Heart right ventricle (tissue), 16 donors: ENCODE data around the gene LDLRAD4. TPM values are rescaled to one million over a fixed set of nuclear protein-coding genes. Genes with fewer than 3 reads are reported as not detected.

Experiments
- ATAC-seq, 8 donors: fragments of 200-7000 bp; cut with Tn5 transposase; one replicate each; pipeline ENCODE4 v1.9.1; 2020; ENCODE audit warnings: mild to moderate bottlenecking in 8 of 8, moderate library complexity in 8 of 8, moderate number of reproducible peaks in 1 of 8
- DNase-seq, 2 donors: peaks; one replicate each; pipeline ENCODE4 v3.0.0-alpha.2; 2020
- H3K27ac ChIP-seq, 10 donors: fragments of 200-600 bp; sonication (generic) in 2 of 10; one replicate each; pipeline versions ENCODE4 v1.5.0 to v1.8.0; 2020 to 2022; ENCODE audit warnings: mild to moderate bottlenecking in 3 of 10
- H3K27me3 ChIP-seq, 7 donors: fragments of 200-600 bp; one replicate each; pipeline ENCODE4 v1.8.0; 2021 to 2022; ENCODE audit warnings: mild to moderate bottlenecking in 2 of 7
- H3K36me3 ChIP-seq, 9 donors: fragments of 200-600 bp; sonication (generic) in 1 of 9; one replicate each; pipeline versions ENCODE4 v1.5.0 to v1.8.0; 2020 to 2022; ENCODE audit warnings: mild to moderate bottlenecking in 2 of 9
- H3K4me1 ChIP-seq, 9 donors: fragments of 200-600 bp; sonication (generic) in 1 of 9; one replicate each; pipeline versions ENCODE4 v1.5.0 to v1.8.0; 2020 to 2022; ENCODE audit warnings: mild to moderate bottlenecking in 4 of 9
- H3K4me3 ChIP-seq, 10 donors: fragments of 200-600 bp; sonication (generic) in 2 of 10; one replicate each; pipeline versions ENCODE4 v1.5.0 to v1.8.0; 2020 to 2022; ENCODE audit warnings: mild to moderate bottlenecking in 7 of 10, moderate library complexity in 2 of 10
- H3K9me3 ChIP-seq, 11 donors: fragments of 200-600 bp in 10 of 11; sonication (generic) in 2 of 11; one replicate each; pipeline versions ENCODE4 v1.5.0 to v1.8.0; 2013 to 2022; ENCODE audit warnings: mild to moderate bottlenecking in 2 of 11, control low read depth in 1 of 11, moderate library complexity in 1 of 11
- CTCF ChIP-seq, 9 donors: fragments of 200-600 bp; sonication (generic) in 2 of 9; IDR thresholded peaks; one replicate each; pipeline versions ENCODE4 v1.5.0 to v1.8.0; 2021 to 2022; ENCODE audit warnings: antibody characterized with exemption in 9 of 9, mild to moderate bottlenecking in 5 of 9, moderate library complexity in 1 of 9
- WGBS, 2 donors: extraction: QIAGEN DNeasy Blood & Tissue Kit; methylation state at CpG; one replicate each; pipeline ENCODE4 v1.1.7; 2013; ENCODE audit warnings: inconsistent platforms in 1 of 2; 5-methylcytosine and 5-hydroxymethylcytosine counted together
- intact Hi-C, 10 donors: fragments of 100-400 bp; cut with DNase I; formaldehyde crosslinking; loops; one replicate each; pipeline versions ENCODE4 v1.11.1 to v1.14.2; 2022
- polyA plus RNA-seq, 2 donors: library from polyadenylated mRNA; stranded (reverse); fragments of 200-250 nt; gene quantifications; one replicate each; pipeline ENCODE4 v1.2.3, GENCODE V29; 2013
- total RNA-seq, 10 donors: library from RNA; stranded (reverse); fragmentation: NEBNext Ultra II Directional in 3 of 10; extraction: Animal tissue kit (Norgen Biotek cat#: 25700) in 3 of 10; gene quantifications; one replicate each; pipeline versions ENCODE4 v1.2.1 to v1.2.4, GENCODE V29; 2021 to 2023
- donor health status: Arrhythmogenic right ventricular cardiomyopathy.
- donor health status: ischemic (EF 13 %, LVEDD 7.1; RV severe dilation, severe dysfunction).
- donor health status: healthy with polysubstance abuse.
- donor health status: DM: no; HTN: yes; CAD: no.
- donor health status: DM: no; HTN: no; CAD: no.
- donor health status: ischemic (EF 25% LVEDD 6.9; RV normal size, moderate dysfunction).
- donor health status: ischemic (EF 25% LVEDD 5.7; RV mildly dilated, moderate dysfunction).
- donor health status: healthy.
- donor health status: DM: yes; HTN: yes; CAD: no.
- donor health status: Ischemic cardiomyopathy.
- donor health status: ischemic (EF 35%, LVEDD 5.7; RV mildly dilated, moderate dysfunction).
- donor health status: nonischemic (EF 11% LVEDD 7.7; RV severe dilation, severe dysfunction).
- donor health status: DM: yes; HTN: yes; CAD: no.
- donor health status: PGD.
- donor health status: ischemic (EF 29% LVEDD 5.4; RV normal size, mild dysfunction).
- donor health status: nonischemic (EF 23%, LVEDD 6.1; RV moderate dilation, normal function).

The LDLRAD4 gene
- total and polyA plus RNA-seq, 12 donors, result 5.4 to 74.6 (median 34.6) TPM

DNA sequence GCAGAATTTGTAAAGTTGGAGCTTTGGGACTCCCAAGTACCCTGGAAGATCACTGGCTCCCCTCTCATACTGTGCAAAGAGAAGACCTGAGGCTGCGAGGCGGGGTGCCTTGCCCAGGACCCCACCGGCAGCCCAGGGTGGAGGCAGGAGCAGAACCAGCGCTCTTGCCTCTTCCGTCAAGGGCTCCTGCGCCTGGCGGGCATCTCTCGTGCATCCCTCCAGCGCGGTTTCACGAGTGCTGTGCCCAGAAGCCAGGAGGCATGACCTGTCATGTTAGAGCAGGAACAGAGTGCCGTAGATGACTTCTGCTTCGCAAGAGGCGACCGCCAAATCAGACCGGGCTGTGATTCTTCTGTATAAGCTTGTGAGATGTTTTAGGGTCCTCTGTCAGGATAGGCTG is 77.3 kb downstream of the LDLRAD4 start:
- DNase-seq (no peak), ATAC-seq (peak in 1 of 8 donors; percentile 6)
- WGBS, 2 donors, result 91 to 96% methylated on average over 16 of the region's 16 CpGs
- no peak for TF ChIP-seq CTCF (IDR thresholded peaks at IDR 0.05)
- Histone ChIP-seq H3K4me3 (no peak overlapping the region), H3K9me3 (no peaks in the 10 kb centered on the region), H3K27me3 (no peaks in the 10 kb centered on the region), H3K27ac (no peak overlapping the region), H3K4me1 (peaks cover 0 to 32% (median 16%) of the 10 kb centered on the region in 9 donors), H3K36me3 (no peaks in the 10 kb centered on the region)
- intact Hi-C loops, result no loop called here

DNA sequence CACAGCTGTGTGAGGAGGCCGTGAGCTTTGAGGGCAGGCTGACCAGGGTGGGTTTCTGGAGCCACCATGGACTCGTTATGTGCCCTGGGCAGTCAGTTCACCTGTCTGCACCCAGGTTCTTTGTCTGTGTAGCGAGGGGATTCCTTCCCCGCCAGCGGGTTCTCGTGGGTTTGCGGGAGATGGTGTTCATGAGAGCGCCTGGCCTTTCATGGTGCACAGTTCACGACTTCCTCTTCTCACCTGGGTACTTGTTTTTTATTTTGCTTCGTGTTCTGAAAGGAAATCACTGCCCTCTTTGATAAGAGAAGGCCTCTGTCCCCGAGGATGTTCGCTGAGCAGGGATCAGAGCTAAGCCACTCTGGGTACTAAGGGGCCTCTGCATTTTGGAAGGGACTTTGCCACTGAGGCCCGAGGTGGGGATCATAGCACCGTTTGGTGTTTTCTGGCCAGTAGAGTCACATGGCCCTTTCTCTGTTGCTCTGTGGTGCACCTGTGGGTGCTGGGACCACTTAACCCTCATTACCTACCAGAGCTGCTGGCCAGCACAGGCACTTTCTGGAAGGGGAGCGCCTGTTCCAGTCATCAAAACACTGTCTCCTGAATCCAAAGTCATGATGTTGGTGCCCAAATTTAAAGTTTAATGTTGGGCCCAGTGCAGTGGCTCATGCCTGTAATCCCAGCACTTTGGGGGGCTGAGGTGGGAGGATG is 78.5 kb downstream of the LDLRAD4 start:
- TF ChIP-seq CTCF (IDR thresholded peaks at IDR 0.05), result no peak
- Histone ChIP-seq H3K4me1 (peaks cover 7 to 40% (median 25%) of the 10 kb centered on the region in 9 donors), H3K4me3 (no peak overlapping the region), H3K27me3 (no peaks in the 10 kb centered on the region), H3K36me3 (no peaks in the 10 kb centered on the region), H3K9me3 (no peaks in the 10 kb centered on the region), H3K27ac (no peak overlapping the region)
- 88 to 89% methylated on average over 15 of the region's 15 CpGs for WGBS, 2 donors
- ATAC-seq (no peak), DNase-seq (no peak)
- intact Hi-C loops, result no loop called here

DNA sequence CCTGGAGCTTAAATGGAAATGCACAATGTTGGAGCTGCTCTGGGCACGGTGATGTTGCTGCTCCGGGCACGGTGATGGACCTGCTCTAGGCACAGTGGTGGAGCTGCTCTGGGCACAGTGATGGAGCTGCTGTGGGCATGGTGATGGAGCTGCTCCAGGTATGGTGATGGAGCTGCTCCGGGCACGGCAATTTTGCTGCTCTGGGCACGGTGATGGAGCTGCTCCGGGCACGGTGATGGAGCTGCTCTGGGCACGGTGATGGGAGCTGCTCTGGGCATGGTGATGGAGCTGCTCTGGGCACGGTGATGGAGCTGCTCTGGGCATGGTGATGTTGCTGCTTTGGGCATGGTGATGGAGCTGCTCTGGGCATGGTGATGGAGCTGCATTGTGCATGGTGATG is 79.7 kb downstream of the LDLRAD4 start:
- H3K4me1 ChIP-seq, result peaks cover 18 to 49% (median 37%) of the 10 kb centered on the region in 9 donors
- no peaks in the 10 kb centered on the region for H3K36me3 ChIP-seq
- intact Hi-C loops, result no loop called here
- H3K9me3 ChIP-seq, result no peaks in the 10 kb centered on the region
- 96 to 97% methylated on average over 10 of the region's 10 CpGs for WGBS, 2 donors
- no peaks in the 10 kb centered on the region for H3K27me3 ChIP-seq
- no peak overlapping the region for H3K27ac ChIP-seq
- DNase-seq, result no peak
- no peak overlapping the region for H3K4me3 ChIP-seq
- TF ChIP-seq CTCF (IDR thresholded peaks at IDR 0.05), result no peak
- ATAC-seq, result no peak

DNA sequence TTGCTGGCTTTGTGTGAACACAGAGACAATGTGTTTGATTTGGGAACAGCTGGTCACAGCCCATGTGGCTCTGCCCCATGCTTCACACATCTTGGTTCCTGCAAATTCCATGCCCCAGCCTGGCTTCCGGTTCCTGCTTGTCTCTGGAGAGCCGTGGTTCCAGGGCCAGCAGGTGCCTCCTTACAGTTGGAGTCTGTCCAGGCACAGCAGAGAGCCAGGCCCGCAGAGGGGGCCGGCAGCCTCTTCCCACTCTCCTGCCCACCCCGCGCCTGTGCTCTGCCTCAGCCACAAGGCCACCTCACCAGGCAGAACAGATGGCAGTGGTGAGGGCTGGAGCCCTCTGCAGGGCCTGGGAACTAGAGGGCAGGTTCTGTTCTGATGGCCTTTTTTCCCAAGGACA is 81.5 kb downstream of the LDLRAD4 start:
- ATAC-seq (peak in 7 of 8 donors; percentile 12 to 53 (median 29)), DNase-seq (no peak)
- WGBS, 2 donors, result 30 to 35% methylated on average over 6 of the region's 6 CpGs
- no peak for TF ChIP-seq CTCF (IDR thresholded peaks at IDR 0.05)
- H3K9me3 ChIP-seq, result no peaks in the 10 kb centered on the region
- H3K36me3 ChIP-seq, result no peaks in the 10 kb centered on the region
- intact Hi-C loops, result loop anchor here in 3 of 10 donors (5.0 to 10.0 kb wide), 4 partner anchors 75 to 225 kb away; partner anchors contain the start of gene LDLRAD4 (in 1 of the 3)
- no peak overlapping the region for H3K4me3 ChIP-seq
- peaks cover 18 to 44% (median 31%) of the 10 kb centered on the region in 9 donors for H3K4me1 ChIP-seq
- no peaks in the 10 kb centered on the region for H3K27me3 ChIP-seq
- H3K27ac ChIP-seq, result peak overlapping the region in 2 of 10 donors; percentile 22 to 30
